Measurements from ENCODE around the gene POLD2. TPM values are rescaled to one million over a fixed set of nuclear protein-coding genes. Genes with fewer than 3 reads are reported as not detected.

Gene POLD2
- total RNA-seq, 1 donor from 2014 or later, result 103 TPM

- H3K36me3 ChIP-seq (ENCODE audit: control insufficient read depth, insufficient read depth, low read length), result peaks cover 9% of the 10 kb centered on the region
- DNase-seq (ENCODE audit: low read depth), result no peak
- no peak for FAIRE-seq
- no peak overlapping the region for H3K4me3 ChIP-seq (ENCODE audit: low read depth, low read length)
- no peaks in the 10 kb centered on the region for H3K27me3 ChIP-seq (ENCODE audit: control insufficient read depth, insufficient read depth, low read length)
- no peak for TF ChIP-seq CTCF (IDR thresholded peaks at IDR 0.05; ENCODE audit: insufficient read depth, low read length, severe bottlenecking)
Measured at GRCh38 chr7:44113764-44114354, 9.5 kb downstream of the POLD2 start.

GRCh38 chr7:44112997-44113763 lies 10.2 kb downstream of the POLD2 start:
- Histone ChIP-seq H3K4me3 (ENCODE audit: low read depth, low read length) (no peak overlapping the region), H3K36me3 (ENCODE audit: control insufficient read depth, insufficient read depth, low read length) (peaks cover 8% of the 10 kb centered on the region), H3K27me3 (ENCODE audit: control insufficient read depth, insufficient read depth, low read length) (no peaks in the 10 kb centered on the region)
- FAIRE-seq, result no peak
- TF ChIP-seq CTCF (IDR thresholded peaks at IDR 0.05; ENCODE audit: insufficient read depth, low read length, severe bottlenecking), result no peak
- DNase-seq (ENCODE audit: low read depth), result no peak

GRCh38 chr7:44112231-44112996 lies 10.9 kb downstream of the POLD2 start:
- H3K4me3 ChIP-seq (ENCODE audit: low read depth, low read length), result no peak overlapping the region
- peak; percentile 5 for TF ChIP-seq CTCF (IDR thresholded peaks at IDR 0.05; ENCODE audit: insufficient read depth, low read length, severe bottlenecking)
- H3K36me3 ChIP-seq (ENCODE audit: control insufficient read depth, insufficient read depth, low read length), result peaks cover 7% of the 10 kb centered on the region
- peak; percentile 43 for FAIRE-seq
- no peak for DNase-seq (ENCODE audit: low read depth)
- H3K27me3 ChIP-seq (ENCODE audit: control insufficient read depth, insufficient read depth, low read length), result no peaks in the 10 kb centered on the region

- H3K4me3 ChIP-seq (ENCODE audit: low read depth, low read length), result no peak overlapping the region
- DNase-seq (ENCODE audit: low read depth) (no peak), FAIRE-seq (no peak)
- H3K36me3 ChIP-seq (ENCODE audit: control insufficient read depth, insufficient read depth, low read length), result peaks cover 7% of the 10 kb centered on the region
- no peak for TF ChIP-seq CTCF (IDR thresholded peaks at IDR 0.05; ENCODE audit: insufficient read depth, low read length, severe bottlenecking)
- H3K27me3 ChIP-seq (ENCODE audit: control insufficient read depth, insufficient read depth, low read length), result no peaks in the 10 kb centered on the region
Measured at GRCh38 chr7:44111761-44112160, 11.6 kb downstream of the POLD2 start.

GRCh38 chr7:44110719-44111635 lies 12.4 kb downstream of the POLD2 start:
- FAIRE-seq (no peak), DNase-seq (ENCODE audit: low read depth) (no peak)
- no peak for TF ChIP-seq CTCF (IDR thresholded peaks at IDR 0.05; ENCODE audit: insufficient read depth, low read length, severe bottlenecking)
- no peak overlapping the region for H3K4me3 ChIP-seq (ENCODE audit: low read depth, low read length)
- H3K27me3 ChIP-seq (ENCODE audit: control insufficient read depth, insufficient read depth, low read length), result no peaks in the 10 kb centered on the region
- peaks cover 3% of the 10 kb centered on the region for H3K36me3 ChIP-seq (ENCODE audit: control insufficient read depth, insufficient read depth, low read length)

All from bronchial epithelial cell (primary cell).